GM13976 (cell line): ENCODE measurements around the gene ABHD17A.

Source experiments
- DNase-seq: peaks from one replicate; pipeline ENCODE4 v3.0.0; 2012; ENCODE audit warnings: low spot score
- in situ Hi-C: fragments of 300-500 bp; cut with MboI; formaldehyde crosslinking; loops from one replicate; pipeline ENCODE4 v1.12.0; 2022; ENCODE audit warnings: low sequenced_read_pairs, mixed read lengths, inconsistent platforms; ENCODE audit not compliant: unreplicated experiment
- TF ChIP-seq, protein P1 (sequence below): IDR thresholded peaks from 2 replicates; pipeline ENCODE4 v1.5.1; 2012; ENCODE audit warnings: borderline replicate concordance, mild to moderate bottlenecking; ENCODE audit not compliant: insufficient read depth; ENCODE audit errors: extremely low read depth, missing control alignments, control extremely low read depth

ABHD17A gene

DNA sequence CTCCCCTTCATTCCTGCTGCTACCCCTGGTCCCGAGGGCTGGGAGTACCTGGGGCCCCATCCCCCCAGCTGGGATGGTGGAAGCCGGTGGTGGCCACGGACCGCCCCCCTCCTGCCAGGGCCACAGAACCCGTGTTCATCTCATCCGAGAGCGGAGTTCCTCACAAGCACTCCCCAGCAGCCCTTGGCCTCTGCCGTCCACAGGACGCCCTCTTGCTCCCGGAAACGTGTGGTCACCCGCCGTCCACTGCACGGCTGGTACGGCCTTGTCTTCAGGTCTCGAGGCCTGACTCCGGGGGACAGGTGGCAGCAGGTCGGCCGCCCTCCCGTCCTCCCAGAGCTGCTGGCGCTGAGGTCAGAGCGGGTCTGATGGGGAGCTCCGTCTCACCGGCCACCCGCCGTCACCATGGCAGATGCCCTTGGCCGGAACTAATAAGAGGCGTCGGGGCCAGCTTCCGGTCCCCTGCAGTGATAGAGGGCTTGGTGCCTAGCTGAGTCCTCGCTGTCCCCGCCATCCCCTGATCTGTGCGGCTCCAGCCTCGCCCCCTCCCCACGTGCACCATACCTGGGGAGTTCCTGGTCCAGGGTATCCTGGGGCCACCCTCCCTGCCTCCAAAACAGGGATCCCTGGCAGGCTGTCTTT is 39.1 kb upstream of the ABHD17A start:
- TF ChIP-seq, protein P1, sequence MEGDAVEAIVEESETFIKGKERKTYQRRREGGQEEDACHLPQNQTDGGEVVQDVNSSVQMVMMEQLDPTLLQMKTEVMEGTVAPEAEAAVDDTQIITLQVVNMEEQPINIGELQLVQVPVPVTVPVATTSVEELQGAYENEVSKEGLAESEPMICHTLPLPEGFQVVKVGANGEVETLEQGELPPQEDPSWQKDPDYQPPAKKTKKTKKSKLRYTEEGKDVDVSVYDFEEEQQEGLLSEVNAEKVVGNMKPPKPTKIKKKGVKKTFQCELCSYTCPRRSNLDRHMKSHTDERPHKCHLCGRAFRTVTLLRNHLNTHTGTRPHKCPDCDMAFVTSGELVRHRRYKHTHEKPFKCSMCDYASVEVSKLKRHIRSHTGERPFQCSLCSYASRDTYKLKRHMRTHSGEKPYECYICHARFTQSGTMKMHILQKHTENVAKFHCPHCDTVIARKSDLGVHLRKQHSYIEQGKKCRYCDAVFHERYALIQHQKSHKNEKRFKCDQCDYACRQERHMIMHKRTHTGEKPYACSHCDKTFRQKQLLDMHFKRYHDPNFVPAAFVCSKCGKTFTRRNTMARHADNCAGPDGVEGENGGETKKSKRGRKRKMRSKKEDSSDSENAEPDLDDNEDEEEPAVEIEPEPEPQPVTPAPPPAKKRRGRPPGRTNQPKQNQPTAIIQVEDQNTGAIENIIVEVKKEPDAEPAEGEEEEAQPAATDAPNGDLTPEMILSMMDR = no peak
- in situ Hi-C loops = no loop called here
- no peak for DNase-seq

DNA sequence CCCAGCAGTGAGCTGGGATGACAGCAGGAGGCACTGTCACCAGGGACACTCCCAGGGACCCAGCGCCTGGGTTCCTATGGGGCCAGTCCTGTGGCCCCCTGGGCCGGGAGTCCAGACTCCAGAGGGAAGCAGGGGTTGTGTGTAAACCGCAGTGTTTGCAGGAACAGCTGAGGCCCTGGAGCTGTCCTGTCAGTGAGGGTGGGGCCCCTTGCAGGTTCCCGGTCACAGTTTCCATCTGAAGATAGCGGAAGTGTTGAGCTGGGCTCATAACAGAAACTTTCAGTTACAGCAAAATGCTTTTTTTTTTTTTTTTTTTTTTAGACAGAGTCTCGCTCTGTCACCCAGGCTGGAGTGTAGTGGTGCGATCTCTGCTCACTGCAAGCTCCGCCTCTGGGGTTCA is 38.0 kb upstream of the ABHD17A start:
- DNase-seq = peak; percentile 66
- in situ Hi-C loops = no loop called here
- TF ChIP-seq, protein P1 = no peak

DNA sequence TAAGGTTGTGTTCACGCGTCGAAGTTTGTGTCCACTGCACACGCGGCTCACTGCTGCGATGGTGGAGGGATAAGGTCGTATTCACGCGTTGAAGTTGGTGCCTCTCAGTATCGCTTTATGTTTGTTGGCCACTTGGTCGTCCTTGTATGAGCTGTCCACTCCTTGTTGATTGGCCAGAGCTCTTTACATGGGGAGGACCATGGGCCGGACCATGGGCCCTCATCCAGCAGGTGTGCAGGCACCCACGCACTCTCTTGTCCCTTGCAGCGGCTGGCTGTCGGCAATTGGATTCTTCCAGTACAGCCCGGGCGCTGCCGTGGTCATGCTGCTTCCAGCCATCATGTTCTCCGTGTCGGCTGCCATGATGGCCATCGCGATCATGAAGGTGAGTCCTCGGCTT is 37.5 kb upstream of the ABHD17A start:
- TF ChIP-seq, protein P1 = no peak
- no peak for DNase-seq
- in situ Hi-C loops = no loop called here

DNA sequence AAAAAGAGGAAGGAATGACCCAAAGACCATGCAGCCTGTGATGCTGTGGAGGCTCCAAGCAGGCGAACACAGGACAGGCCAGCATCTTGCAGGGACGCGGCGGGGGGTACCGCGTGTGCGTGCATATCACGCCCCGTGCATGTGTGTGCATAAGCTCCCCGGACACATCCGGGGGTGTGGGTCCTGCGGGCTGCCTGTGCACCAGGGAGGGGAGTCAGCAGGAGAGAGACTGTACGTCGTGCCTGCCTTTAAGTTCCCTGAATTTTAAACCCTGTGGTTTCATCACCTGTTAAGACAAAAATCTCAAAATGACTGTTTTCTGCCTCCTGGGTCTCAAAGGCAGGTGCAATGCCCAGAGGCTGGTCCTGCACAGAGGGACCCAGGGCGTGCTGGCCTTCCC is 36.5 kb upstream of the ABHD17A start:
- TF ChIP-seq, protein P1 = no peak
- DNase-seq = no peak
- in situ Hi-C loops = no loop called here

DNA sequence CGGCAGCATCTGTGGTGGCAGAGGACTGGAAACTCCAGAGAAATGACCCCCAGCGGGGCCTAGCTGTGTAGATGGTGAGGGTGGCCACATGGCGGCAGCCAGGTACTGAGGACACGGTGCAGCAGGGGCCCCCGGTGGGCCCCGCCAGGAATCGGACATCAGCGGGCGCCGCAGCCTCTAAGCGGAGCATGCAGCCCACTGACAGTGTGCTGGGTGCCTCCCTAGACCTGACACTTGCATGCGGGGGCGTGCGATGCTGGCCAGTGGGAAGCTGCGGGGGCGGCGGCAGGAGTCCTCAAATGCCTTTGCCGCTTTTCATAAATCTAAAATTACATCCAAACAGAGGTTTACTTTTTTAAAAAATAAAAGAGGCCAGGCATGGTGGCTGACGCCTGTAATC is 36.0 kb upstream of the ABHD17A start:
- no peak for DNase-seq
- TF ChIP-seq, protein P1 = no peak
- in situ Hi-C loops = no loop called here

DNA sequence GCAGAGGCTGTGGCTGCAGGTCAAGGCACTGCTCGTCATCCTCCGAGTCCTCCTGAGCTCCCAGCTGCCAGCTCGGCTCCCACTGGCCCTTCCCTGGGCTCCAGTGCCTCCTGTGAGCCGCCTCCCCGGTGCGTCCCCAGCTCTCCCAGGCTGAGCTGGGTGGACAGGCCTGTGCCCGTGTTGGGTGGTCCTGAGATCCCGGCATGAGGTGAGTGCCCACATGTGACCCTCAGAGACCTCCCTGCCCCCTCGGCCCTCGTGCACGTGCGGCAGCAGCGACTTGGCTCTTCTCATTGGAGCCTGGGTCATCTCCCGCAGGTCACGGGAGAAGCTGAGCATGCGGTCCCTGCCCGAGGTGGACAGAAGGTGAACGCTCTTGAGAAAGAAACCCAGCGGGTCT is 35.3 kb upstream of the ABHD17A start:
- DNase-seq = no peak
- in situ Hi-C loops = no loop called here
- TF ChIP-seq, protein P1 = no peak
